GM19468 (cell line): ENCODE data around the gene SLC17A9.
"Not testable (repeated sequence)": the region's sequence is repeated elsewhere in the genome, so short reads cannot be mapped to it uniquely, and the experiment has no call there.

Source experiments
- ATAC-seq: cut with Tn5 transposase; IDR thresholded peaks from one replicate; pipeline ENCODE4 v1.9.1; 2021; ENCODE audit warnings: mild to moderate bottlenecking, moderate library complexity, moderate number of reproducible peaks; ENCODE audit not compliant: unreplicated experiment; ENCODE audit errors: extremely low read depth

SLC17A9 gene

DNA sequence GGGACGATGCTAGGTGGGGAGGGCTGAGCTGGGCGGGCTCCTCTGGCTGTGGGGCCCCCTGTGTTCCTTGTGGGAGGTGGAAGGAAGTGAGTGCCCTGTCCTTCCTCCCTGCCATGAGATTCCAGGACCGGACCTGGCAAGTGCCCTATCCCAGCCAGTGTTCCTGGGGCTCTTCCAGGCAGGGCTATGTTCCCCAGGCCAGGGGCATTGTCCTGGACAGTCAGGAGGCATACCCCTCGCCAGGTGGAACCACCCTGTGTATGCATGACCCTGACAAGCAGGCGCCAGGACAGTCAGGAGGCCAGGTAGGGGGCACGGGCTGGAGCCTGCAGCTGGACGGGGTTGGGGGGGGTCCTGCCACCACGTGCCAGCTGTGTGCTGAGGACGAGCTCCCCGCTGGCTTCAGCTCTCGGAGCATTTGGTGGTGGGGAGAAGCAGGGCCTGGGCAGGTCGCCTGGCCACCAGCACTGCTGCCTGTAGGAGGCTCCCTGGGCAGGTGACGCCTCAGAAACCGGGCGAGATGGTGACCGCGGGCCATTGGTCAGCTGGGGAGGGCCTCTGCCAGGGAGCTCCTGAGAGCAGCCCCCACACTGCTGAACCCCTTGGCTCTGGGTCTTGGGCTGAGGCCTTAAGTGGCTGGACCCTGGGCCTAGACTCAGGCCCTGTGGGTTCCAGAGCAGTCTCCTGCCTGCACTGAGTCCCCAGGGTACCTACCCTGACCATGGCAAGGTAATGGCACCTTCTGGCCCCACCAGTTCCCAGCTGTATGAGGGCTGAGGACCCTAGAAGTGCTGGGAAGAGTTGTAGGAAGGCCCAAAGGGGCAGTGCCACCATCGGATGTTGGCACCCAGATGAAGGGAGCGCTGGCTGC is 694 bp downstream of the SLC17A9 start:
- no peak for ATAC-seq

DNA sequence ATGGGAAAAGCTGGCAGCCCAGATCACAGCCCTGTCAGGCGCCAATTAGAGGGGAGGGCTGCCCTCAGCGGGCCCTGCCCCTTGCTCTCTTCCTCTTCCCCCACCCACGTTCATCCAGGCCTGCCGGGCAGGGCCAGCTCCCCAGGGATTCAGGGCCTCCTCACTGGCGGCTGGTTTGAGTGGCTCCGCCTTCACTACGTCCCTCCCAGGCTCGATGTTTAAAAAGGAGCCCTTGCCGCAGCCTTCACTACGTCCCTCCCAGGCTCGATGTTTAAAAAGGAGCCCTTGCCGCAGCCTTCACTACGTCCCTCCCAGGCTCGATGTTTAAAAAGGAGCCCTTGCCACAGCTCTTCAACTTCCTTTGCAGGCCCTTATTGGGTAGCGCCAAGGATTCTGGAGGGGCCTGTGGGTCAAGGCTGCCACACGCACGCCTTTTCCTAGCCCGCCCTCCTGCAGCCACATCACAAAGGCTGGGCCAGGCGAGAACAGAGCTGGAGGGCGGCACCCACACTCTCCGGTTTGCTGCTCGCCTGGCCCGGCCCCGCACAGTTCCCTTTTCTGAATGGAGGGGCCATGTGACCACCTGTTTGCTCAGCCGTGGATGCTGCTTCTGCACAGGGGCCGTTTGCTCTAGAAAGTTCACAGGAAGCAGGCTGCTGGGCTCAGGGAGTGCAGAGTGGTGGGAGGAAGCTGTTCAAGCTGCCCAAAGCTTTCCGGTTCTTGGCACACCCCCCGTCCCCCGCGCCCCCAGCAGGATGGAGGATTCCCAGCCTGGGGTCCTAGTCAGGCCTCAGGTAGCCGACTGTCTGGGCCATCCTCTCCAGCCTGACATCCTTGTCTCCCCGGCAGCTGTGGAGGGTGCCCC is 1.6 kb downstream of the SLC17A9 start:
- peak; percentile 27 for ATAC-seq

DNA sequence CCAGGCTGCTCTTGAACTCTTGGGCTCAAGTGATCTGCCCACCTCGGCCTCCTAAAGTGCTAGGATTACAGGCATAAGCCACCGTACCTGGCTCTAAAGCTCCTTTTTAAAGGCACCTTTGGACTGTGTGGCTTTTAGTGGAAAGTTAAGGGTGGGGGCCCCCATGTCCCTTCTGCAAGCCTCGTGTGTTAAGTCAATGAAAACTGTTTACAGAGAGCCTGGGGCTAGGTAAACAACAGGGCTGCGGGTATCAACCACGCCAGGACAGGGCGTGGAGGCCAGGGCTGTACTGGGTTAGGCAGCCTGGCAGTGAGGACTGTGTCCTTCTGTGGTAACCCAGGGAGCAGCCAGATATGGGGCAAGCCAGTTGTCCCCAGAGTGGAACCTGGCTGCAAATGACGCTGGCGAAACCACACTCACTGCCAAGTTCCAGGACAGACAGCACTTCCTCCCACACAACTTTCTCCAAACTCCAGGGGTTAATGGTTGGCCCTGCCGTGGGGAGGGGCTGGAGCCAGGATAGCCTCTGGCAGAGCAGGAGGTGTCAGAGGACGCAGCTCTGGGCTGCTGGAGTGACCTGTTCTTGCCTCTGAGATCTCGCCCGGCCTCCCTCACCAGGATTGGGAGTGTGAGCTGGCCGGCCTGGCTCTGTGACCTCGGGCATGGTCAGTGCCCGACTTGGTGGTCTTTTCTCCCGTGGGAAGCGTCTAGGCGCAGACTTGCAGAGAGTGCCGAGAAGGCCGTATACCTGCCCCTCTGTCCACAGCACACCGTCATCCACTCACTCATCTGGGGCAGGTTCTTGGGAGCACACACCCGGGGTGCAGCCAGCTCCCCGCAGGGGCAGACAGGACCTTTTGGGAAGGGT is 3.2 kb downstream of the SLC17A9 start:
- ATAC-seq = no peak

DNA sequence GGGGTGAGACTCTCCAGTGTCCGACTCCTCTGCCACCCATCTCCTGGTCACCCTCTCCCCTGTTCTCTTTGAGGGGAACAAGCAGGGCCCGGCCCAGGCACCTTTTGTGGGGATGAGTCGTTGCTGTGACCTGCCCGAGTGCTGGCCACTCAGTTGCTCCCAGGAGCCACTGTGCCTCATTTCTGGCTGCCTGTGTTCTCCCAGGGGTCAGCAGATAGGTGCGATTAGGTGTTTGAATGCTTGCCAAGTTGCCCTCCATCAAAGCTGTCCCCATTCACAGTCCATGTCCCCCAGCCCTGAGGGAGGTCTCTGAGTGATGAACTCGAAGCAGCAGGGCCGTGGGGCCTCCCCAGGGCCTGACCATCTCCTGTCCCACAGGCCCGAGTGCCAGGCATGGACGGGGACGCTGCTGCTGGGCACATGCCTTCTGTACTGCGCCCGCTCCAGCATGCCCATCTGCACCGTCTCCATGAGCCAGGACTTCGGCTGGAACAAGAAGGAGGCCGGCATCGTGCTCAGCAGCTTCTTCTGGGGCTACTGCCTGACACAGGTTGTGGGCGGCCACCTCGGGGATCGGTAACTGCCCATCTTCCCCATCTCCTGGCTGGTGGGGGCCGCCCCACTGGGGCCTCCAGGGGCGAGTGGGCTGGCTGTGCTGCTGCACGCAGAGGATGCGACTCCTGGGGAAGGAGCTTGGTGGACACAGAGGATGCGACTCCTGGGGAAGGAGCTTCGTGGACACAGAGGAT is 4.1 kb downstream of the SLC17A9 start:
- no peak for ATAC-seq

DNA sequence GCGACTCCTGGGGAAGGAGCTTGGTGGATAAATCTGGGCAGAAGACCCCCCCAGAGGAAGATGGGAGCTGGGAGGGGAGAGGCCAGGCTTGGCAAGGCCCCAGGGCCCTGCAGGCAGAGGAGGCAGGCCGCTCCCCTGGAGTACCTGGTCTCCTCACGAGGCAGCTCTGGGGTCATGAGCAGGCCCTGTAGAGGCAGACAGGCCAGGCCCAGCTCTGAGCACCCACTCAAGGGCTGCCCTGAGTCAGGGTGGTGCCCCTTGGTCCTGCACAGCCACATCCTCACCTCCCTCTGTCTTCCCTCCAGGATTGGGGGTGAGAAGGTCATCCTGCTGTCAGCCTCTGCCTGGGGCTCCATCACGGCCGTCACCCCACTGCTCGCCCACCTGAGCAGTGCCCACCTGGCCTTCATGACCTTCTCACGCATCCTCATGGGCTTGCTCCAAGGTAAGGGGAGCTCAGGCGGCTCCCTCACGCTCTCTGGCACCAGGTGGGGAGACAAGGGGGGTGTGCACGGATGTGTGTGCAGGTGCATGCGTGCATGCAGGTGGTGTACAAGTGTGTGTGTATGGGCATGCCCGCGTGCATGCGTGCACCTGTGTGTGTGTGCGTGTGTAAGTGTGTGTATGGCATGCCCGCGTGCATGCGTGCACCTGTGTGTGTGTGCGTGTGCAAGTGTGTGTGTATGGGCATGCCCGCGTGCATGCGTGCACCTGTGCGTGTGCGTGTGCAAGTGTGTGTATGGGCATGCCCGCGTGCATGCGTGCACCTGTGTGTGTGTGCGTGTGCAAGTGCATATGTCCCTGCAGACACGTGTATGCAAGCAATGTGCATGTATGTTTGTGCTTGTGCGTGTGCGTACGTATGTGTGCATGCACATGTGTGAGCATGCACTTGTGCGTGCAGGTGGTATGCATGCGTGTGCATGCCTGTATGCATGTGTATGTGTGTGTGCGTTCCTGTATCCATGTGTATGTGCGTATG is 4.9 kb downstream of the SLC17A9 start:
- no peak for ATAC-seq

DNA sequence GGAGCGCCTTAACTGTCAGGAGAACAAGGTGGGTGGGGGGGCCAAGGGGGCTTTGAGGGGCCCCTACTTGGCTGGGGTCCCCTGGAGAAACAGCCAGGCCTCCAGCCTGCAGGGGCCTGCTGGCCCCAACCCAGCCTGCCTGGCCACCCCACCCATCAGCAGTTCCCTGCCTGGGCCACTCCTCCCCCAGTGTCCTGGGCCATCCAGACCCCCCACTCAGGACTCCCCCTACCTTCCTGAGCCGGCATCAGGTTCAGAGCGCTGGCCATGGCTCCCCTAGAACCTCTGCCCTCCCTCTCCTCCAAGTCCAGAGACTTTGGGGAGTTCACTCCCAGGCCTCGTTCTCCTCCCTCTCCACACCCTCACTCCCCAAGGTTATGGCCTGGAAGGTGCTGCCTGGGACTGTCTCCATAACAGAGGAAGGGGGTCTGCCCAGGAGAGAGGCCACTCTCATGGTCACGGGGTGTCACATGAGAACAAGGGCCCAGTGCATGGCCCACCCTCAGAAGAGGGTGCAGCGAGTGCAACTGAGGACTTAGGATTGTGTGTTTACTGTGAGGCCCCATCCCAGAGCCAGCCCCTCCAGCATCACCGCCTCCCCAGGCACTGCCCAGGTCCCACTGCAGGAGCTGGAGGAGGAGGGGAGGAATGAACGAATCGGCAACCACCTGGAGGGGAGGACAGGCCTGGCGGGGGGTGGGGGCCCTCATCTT is 6.0 kb downstream of the SLC17A9 start:
- no peak for ATAC-seq

DNA sequence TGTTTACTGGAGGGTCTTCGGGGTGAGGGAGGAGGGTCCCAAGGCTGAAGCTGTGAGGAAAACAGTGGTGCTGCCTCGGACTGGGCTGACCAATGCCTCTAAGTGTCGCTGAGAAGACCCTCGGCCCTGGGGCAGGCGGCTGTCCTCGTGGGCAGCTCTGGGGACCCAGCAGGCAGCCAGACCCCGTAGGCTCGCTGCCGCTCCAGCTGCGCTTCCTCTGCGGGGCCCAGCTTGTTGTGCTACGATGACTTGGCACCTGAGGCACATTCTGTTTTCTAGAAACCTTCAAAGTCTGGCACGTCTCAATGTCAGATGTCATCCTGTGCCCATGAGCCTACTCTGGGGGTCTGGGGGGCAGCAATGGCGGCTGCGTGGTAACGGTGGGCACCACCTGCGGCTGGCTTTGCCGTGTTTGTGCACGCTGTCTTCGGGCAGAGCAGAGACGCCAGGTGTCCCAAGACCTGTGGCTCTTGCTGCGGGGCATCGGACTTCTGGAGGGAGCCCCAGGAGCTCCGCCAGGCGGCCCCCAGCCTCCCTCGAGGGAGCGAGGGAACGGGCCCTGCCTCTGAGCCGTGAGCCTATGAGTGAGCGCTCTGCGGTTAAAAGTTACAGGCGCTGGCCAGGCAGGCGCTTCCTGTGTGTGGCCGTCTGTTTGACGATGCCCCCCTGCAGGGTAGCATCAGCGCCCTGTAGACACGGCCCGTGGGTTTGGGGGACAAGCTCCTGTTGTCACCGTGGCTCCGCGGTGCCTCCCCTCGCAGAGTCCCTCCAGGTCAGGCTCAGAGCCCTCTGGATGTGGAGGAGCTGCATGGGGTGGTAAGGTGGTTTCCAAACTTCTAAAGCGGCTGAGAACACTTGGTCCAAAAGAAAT is 6.8 kb downstream of the SLC17A9 start:
- no peak for ATAC-seq

DNA sequence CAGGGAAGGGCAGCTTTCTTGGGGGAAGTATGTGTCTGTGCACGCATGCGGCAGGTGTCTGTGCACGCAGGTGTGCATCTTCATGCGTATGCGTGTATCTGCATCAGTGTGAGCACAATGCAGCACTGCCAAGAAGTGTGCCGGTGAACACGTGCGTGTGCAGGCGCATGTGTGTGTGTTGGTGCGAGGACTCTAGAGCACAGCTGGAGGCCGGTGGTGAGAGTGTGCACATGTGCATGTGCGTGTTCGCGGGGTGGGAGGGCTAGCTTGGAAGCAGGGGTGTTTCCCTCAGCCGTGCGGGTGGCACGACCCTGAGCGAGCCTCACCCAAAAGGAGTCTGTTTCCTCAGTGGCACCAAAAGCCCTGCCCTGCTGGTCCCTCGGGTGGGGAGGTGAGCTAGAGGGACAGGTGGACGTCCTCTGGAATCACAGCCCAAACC is 7.5 kb downstream of the SLC17A9 start:
- no peak for ATAC-seq

DNA sequence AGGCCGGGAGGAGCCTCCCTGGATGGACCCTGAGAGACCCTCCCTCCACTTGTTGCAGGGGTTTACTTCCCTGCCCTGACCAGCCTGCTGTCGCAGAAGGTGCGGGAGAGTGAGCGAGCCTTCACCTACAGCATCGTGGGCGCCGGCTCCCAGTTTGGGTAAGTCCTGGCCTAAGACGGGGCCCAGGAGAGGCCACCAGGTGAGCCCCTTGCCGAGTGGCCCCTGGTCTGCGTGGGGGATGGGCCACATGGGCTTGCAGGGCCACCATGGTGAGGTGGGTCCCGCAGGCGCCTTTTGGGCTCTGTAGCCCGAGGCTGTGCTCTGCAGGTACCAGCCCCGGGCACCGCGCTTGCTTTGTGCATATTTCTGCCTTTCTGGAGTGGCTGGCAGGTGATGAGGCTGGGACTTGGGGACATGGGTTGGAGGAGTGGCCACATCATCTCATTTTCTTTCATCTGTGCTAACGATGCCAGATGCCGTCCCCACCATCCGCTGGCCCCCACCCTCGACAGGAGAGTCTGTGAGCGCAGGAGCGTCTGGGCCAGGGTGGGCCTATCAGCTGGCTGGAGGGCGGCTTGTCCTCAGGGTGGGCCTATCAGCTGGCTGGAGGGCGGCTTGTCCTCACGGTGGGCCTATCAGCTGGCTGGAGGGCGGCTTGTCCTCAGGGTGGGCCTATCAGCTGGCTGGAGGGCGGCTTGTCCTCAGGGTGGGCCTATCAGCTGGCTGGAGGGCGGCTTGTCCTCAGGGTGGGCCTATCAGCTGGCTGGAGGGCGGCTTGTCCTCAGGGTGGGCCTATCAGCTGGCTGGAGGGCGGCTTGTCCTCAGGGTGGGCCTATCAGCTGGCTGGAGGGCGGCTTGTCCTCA is 8.2 kb downstream of the SLC17A9 start:
- ATAC-seq = not testable (repeated sequence)

DNA sequence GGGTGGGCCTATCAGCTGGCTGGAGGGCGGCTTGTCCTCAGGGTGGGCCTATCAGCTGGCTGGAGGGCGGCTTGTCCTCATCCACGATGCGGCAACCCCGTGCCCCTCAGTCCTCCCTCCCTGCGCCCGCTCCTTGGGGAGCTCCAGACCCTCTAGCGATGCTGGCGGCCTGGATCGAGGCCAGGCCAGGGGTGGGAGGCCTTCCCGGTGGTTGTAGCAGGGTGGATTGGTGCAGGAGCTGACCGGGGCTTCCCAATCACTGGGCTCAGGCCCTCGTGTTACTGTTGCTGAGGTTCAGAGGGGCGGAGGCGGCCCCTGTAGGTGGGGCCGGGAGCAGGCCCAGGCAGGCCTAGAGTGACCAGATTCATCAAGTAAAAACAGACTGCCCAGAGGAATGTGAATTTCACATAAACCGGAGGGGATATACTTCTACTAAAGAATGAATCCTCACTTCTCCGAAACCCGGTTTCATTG is 8.8 kb downstream of the SLC17A9 start:
- ATAC-seq = no peak

DNA sequence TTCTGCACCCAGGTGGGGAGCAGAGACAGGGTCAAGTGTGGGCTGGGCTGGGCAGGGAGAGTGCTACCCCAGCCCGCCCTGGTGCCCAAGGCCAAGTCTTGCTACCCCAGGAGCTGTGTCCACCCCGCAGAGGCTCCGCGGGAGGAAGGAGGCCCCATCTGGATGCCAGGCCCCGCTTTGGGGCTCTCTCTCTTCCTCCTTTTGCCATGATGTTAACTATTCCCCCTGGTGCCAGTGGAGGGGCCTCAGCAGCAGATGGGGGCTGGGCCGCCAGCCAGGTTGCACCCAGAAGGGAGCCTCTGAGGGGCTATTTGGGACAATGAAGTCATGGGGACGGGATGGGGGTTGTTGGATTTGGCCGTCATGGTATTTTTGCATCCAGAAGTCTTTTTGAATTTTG is 9.3 kb downstream of the SLC17A9 start:
- no peak for ATAC-seq

DNA sequence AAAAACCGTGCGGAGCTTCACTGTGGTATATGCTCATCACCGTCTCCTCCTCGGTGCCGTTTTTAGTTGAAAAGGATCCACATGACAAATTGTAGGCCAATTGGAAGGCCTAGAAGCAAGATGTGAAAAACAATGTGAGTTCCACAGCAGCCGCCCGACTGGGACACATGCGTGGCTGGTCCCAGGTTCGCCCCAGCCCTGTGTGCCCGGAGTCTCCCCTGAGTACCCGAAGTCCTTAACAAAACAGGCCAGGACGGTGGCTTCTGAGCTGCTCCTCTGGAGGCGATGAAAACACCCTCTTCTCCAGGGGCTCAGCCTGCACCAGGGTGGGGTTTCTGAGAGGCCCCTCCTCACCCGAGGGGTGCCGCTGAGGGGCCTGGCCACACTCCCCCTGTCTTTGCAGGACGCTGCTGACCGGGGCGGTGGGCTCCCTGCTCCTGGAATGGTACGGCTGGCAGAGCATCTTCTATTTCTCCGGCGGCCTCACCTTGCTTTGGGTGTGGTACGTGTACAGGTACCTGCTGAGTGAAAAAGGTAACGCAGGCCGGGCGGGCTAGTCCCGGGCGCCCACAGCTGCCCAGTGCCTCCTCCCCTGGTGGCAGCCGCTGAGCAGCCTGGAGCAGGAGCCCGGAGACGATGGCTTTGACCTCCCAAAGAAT is 9.8 kb downstream of the SLC17A9 start:
- no peak for ATAC-seq

DNA sequence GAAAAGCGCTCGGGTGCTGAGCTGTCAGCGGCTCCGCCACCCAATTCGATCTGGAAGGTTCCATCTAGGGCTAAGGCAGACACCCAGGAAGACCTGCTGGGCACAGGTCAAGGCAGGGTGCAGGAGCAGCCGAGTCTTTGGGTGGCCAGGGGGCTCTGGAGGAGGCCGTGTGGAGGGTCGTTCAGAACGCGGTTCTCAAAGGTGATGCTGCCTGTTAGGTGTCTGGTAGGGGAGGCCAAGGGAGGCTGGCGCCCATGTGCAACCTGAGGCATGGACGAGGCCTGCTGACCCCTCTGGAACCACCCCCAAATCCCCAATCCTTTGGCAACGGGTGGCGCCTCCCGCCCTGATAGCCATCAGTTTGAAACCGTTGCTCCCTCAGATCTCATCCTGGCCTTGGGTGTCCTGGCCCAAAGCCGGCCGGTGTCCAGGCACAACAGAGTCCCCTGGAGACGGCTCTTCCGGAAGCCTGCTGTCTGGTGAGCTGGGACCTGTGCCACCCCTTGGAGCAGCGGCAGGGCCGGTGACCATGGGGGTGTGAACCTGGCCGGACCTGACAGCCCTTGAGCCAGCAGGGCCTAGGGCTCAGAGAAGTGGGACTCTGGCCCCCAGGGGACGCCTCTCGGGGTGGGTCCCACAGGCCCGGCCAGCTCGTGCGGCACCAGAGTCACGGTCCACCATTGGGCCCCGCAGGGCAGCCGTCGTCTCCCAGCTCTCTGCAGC is 10.5 kb downstream of the SLC17A9 start:
- ATAC-seq = no peak

DNA sequence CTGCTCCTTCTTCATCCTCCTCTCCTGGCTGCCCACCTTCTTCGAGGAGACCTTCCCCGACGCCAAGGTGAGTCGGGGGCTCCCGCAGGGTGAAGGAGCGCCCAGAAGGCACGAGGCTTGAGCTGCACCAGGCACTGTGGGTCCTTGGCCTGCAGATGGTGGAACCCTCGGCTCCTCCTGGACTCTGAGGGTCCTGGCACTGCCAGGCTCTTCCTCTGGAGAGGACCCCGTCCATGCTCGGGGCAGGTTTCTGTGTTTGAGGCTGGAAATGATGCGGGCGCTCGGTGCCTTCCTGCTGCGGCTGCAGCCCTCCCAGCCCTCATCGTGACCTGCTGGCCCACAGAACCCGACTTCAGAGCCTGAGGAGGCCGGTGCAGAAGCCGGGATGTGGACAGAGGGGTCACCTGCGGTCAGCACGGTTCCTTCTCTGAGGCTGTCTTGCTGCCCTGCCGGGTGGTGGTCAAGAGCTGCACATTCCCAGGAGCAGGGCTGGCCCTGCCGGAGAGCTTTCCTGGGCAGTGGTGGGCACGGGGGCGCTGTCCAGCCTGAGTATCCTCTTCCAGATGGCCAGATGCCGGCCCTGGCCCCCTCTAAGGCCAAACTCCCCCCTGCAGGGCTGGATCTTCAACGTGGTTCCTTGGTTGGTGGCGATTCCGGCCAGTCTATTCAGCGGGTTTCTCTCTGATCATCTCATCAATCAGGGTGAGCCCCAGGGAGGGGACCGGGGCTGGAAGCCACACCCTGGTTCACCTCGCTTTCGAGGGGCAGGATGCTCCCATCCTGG is 11.3 kb downstream of the SLC17A9 start:
- no peak for ATAC-seq
